Endothelial cell of umbilical vein (primary cell): Measurements from ENCODE around the gene LGI4.

Experiments used
- EZH2 ChIP-seq: IDR thresholded peaks from 2 replicates; pipeline ENCODE4 v1.6.1; 2012; ENCODE audit warnings: borderline replicate concordance, low read depth, mild to moderate bottlenecking, moderate library complexity, low read length, inconsistent platforms; ENCODE audit not compliant: severe bottlenecking
- GATA2 ChIP-seq: IDR thresholded peaks from 2 replicates; pipeline ENCODE4 v1.7.0; 2011; ENCODE audit warnings: low read depth, mild to moderate bottlenecking, moderate library complexity, mixed read lengths, low read length; ENCODE audit not compliant: insufficient read length, insufficient read depth
- MAX ChIP-seq: IDR thresholded peaks from 2 replicates; pipeline ENCODE4 v1.6.1; 2011; ENCODE audit not compliant: insufficient read depth, insufficient read length
- MYC ChIP-seq: IDR thresholded peaks from one replicate; pipeline ENCODE4 v1.6.1; 2011; ENCODE audit warnings: mild to moderate bottlenecking, low read depth, low read length
- POLR2A ChIP-seq: IDR thresholded peaks from 2 replicates; pipeline ENCODE4 v1.6.1; 2012; ENCODE audit warnings: low read depth, mild to moderate bottlenecking, control low read depth, low read length
- POLR2AphosphoS5 ChIP-seq: IDR thresholded peaks from 2 replicates; pipeline ENCODE4 v1.6.1; 2012; ENCODE audit warnings: low read depth, mild to moderate bottlenecking, control low read depth, low read length, moderate library complexity; ENCODE audit not compliant: insufficient read depth
- TF ChIP-seq, protein P1 (sequence below), 2 donors: IDR thresholded peaks; 1 replicate in 1 of 2; 2 replicates in 1 of 2; pipeline ENCODE4 v1.5.1; 2011; ENCODE audit warnings: low read length in 2 of 2, mild to moderate bottlenecking in 2 of 2, moderate library complexity in 2 of 2, control low read depth in 1 of 2, inconsistent platforms in 1 of 2, low read depth in 1 of 2; ENCODE audit not compliant: insufficient read depth in 1 of 2; ENCODE audit errors: extremely low read depth in 1 of 2

DNA sequence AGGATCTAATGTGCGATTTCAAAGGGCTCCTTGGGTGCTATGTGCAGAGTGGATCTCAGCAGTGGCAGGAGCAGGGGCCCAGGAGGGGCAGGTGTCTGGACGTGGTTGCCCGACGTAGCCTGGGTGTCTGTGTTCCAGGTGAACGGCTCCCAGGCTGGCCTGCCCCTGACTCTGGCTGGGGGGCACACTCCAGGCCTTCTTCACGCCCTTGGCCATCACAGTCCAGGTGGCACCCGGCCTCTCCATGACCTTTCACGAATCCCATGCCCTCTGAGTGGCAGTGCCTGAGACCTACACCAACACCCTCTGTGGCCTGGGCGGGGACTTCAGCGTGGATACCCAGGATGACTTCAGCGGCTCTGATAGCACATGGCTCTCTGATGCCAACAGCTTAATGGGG is 30.5 kb downstream of the LGI4 start:
- TF ChIP-seq EZH2 (no peak), POLR2A (no peak), GATA2 (no peak), MAX (no peak), POLR2AphosphoS5 (no peak), MYC (no peak)
- TF ChIP-seq, protein P1, sequence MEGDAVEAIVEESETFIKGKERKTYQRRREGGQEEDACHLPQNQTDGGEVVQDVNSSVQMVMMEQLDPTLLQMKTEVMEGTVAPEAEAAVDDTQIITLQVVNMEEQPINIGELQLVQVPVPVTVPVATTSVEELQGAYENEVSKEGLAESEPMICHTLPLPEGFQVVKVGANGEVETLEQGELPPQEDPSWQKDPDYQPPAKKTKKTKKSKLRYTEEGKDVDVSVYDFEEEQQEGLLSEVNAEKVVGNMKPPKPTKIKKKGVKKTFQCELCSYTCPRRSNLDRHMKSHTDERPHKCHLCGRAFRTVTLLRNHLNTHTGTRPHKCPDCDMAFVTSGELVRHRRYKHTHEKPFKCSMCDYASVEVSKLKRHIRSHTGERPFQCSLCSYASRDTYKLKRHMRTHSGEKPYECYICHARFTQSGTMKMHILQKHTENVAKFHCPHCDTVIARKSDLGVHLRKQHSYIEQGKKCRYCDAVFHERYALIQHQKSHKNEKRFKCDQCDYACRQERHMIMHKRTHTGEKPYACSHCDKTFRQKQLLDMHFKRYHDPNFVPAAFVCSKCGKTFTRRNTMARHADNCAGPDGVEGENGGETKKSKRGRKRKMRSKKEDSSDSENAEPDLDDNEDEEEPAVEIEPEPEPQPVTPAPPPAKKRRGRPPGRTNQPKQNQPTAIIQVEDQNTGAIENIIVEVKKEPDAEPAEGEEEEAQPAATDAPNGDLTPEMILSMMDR (IDR thresholded peaks at IDR 0.05; ENCODE audit: extremely low read depth in 1 of 2, insufficient read depth in 1 of 2, low read depth in 1 of 2, low read length in 2 of 2): no peak
